ENCODE data around the gene NIPSNAP2. TPM values are rescaled to one million over a fixed set of nuclear protein-coding genes. Genes with fewer than 3 reads are reported as not detected.
"Not testable (repeated sequence)": the region's sequence is repeated elsewhere in the genome, so short reads cannot be mapped to it uniquely, and the experiment has no call there.

NIPSNAP2 gene
- total RNA-seq, 1 donor from 2014 or later: 47.7 TPM

- TF ChIP-seq CTCF (IDR thresholded peaks at IDR 0.05): no peak
- no peaks in the 10 kb centered on the region for H3K9me3 ChIP-seq
- H3K27me3 ChIP-seq: no peaks in the 10 kb centered on the region
Observed at GRCh38 chr7:56026538-56026937, 62.2 kb downstream of the NIPSNAP2 start.

DNA sequence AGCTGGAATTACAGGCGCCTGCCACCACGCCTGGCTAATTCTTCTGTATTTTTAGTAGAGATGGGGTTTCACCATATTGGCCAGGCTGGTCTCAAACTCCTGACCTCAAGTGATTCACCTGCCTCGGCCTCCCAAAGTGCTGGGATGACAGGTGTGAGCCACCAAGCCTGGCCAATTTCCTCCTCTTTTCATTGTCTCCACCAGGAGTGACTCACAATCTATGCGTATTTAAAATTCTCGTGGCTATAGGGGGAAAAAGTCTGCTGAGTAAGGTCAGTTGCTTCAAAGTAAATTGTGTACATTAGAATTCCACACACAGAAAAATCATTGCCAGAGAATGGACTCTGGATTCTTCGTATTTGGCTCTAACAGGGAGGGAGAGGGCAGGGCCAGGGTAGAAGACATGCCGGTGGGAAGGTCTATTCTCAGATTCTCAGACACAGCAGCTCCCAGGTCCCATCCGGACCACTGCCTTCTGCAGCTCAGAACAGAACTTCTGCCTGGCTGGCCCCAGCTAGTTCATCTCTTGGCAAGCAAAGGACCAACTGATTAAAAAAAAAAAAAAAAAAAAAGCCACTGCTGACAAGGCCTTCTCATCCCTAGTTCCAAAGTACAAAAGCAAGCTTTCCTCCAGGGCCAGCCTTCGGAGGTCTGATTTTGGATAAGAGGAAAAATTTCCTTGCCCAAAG, 64.7 kb downstream of the NIPSNAP2 start:
- ATAC-seq: no peak
- Histone ChIP-seq H3K9me3 (no peaks in the 10 kb centered on the region), H3K27ac (no peak overlapping the region), H3K36me3 (no peaks in the 10 kb centered on the region), H3K4me1 (peaks cover 4% of the 10 kb centered on the region), H3K27me3 (no peaks in the 10 kb centered on the region), H3K4me3 (no peak overlapping the region)
- TF ChIP-seq CTCF (IDR thresholded peaks at IDR 0.05): no peak
- no peak for DNase-seq
- intact Hi-C loops (cut with DNase I): no loop called here

More at GRCh38 chr7:56026538-56026937, 62.2 kb downstream of the NIPSNAP2 start:
- H3K36me3 ChIP-seq: no peaks in the 10 kb centered on the region
- intact Hi-C loops (cut with DNase I): no loop called here
- DNase-seq: no peak
- no peak overlapping the region for H3K27ac ChIP-seq
- ATAC-seq: no peak
- no peaks in the 10 kb centered on the region for H3K4me1 ChIP-seq
- no peak overlapping the region for H3K4me3 ChIP-seq

GRCh38 chr7:56030340-56030739, 66.0 kb downstream of the NIPSNAP2 start:
- ATAC-seq: no peak
- Histone ChIP-seq H3K36me3 (no peaks in the 10 kb centered on the region), H3K4me1 (peaks cover 4% of the 10 kb centered on the region), H3K27ac (no peak overlapping the region), H3K9me3 (no peaks in the 10 kb centered on the region), H3K27me3 (no peaks in the 10 kb centered on the region), H3K4me3 (no peak overlapping the region)
- TF ChIP-seq CTCF (IDR thresholded peaks at IDR 0.05): no peak
- intact Hi-C loops (cut with DNase I): no loop called here
- DNase-seq: no peak

- DNase-seq; intact Hi-C loops (cut with DNase I); H3K9me3 ChIP-seq; H3K4me1 ChIP-seq; H3K27me3 ChIP-seq; H3K27ac ChIP-seq; ATAC-seq; H3K4me3 ChIP-seq; H3K36me3 ChIP-seq: not testable (repeated sequence)
Observed at GRCh38 chr7:56031556-56031955, 67.2 kb downstream of the NIPSNAP2 start.

DNA sequence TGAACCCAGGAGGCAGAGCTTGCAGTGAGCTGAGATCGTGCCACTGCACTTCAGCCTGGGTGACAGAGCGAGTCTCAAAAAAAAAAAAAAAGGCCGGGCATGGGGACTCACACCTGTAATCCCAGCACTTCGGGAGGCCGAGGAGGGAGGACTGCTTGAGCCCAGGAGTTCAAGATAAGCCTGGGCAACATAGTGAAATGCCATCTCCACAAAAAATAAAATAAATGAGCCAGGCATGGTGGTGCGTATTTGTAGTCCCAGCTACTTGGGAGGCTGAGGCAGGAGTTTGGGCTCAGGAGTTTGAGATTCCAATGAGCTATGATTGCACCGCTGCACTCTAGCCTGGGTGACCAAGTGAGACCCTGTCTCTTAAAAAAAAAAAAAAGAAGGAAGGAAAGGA, 68.2 kb downstream of the NIPSNAP2 start:
- intact Hi-C loops (cut with DNase I); H3K27ac ChIP-seq; H3K9me3 ChIP-seq: not testable (repeated sequence)

GRCh38 chr7:56033671-56034432, 69.5 kb downstream of the NIPSNAP2 start:
- DNase-seq (peak; percentile 84), ATAC-seq (peak; percentile 94)
- Histone ChIP-seq H3K27ac (peak overlapping the region; percentile 61), H3K4me1 (peaks cover 4% of the 10 kb centered on the region), H3K9me3 (no peaks in the 10 kb centered on the region), H3K4me3 (peak overlapping the region; percentile 63), H3K36me3 (no peaks in the 10 kb centered on the region), H3K27me3 (no peaks in the 10 kb centered on the region)
- intact Hi-C loops (cut with DNase I): no loop called here
- TF ChIP-seq CTCF (IDR thresholded peaks at IDR 0.05): peak; percentile 45

More for the DNA sequence above, 68.2 kb downstream of the NIPSNAP2 start:
- H3K4me1 ChIP-seq, DNase-seq, H3K36me3 ChIP-seq, H3K27me3 ChIP-seq, ATAC-seq, H3K4me3 ChIP-seq: not testable (repeated sequence)

All from upper lobe of right lung (tissue), 1 donor.